ENCODE results near the gene KSR1.

DNA sequence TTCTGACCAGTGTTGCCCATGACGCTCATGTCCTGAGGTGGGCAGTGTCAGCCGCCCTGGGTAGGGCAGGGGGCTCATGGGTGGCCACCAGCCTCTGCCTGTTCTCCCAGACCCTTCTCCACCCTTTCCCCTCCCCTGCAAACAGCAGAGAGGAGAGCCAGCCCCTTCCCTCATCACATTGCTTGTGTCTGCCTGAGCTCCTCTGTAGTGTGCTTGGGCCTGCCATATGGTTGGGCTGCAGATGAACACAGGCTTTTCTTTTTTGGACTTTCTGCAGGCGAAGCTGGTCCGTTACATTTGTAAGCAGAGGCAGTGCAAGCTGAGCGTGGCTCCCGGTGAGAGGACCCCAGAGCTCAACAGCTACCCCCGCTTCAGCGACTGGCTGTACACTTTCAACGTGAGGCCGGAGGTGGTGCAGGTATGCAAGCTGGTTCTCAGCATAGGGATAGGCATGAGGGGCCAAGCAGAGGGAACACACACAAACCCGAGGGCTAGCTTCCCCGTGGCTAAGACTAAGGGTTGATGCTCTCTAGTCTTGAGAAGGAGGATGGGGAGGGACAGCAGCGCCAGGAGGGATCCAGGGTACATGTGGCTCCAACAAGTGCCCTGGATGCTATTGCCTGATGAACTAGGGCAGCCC is 94.2 kb downstream of the KSR1 start:
- TF ChIP-seq, protein P1, sequence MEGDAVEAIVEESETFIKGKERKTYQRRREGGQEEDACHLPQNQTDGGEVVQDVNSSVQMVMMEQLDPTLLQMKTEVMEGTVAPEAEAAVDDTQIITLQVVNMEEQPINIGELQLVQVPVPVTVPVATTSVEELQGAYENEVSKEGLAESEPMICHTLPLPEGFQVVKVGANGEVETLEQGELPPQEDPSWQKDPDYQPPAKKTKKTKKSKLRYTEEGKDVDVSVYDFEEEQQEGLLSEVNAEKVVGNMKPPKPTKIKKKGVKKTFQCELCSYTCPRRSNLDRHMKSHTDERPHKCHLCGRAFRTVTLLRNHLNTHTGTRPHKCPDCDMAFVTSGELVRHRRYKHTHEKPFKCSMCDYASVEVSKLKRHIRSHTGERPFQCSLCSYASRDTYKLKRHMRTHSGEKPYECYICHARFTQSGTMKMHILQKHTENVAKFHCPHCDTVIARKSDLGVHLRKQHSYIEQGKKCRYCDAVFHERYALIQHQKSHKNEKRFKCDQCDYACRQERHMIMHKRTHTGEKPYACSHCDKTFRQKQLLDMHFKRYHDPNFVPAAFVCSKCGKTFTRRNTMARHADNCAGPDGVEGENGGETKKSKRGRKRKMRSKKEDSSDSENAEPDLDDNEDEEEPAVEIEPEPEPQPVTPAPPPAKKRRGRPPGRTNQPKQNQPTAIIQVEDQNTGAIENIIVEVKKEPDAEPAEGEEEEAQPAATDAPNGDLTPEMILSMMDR (IDR thresholded peaks at IDR 0.05): no peak
- TF ChIP-seq POLR2A (IDR thresholded peaks at IDR 0.05): no peak
